ENCODE measurements around the gene MAGI1.

DNA sequence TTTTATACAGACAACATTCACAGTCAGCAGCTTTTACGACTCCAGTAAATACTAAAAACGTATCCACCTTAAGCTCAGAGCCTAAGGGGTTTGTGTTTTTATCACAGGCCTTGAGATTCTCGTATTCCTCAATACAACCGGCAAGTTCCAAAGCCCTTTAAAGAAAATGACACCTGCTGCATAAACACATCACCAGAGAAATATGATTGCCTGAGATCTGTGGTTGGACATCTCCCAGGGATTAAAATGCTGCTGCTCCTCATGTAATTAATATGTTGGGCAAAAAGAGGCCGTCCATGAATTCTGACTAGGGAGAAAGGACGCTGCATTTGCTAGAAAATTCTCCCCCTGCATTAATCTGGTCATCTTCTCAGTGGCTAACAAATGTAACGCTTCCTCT, 544.8 kb downstream of the MAGI1 start:
- TF ChIP-seq CTCF (IDR thresholded peaks at IDR 0.05), result no peak
- no peak for TF ChIP-seq EZH2 (IDR thresholded peaks at IDR 0.05; ENCODE audit: borderline replicate concordance, insufficient read depth, low read depth, low read length, poor library complexity, severe bottlenecking)
